HG02763 (cell line): ENCODE data around the gene CSNK1G2.

Experiments
- ATAC-seq: cut with Tn5 transposase; IDR thresholded peaks from one replicate; pipeline ENCODE4 v1.9.1; 2021; ENCODE audit warnings: mild to moderate bottlenecking, moderate library complexity; ENCODE audit not compliant: unreplicated experiment

CSNK1G2 gene

DNA sequence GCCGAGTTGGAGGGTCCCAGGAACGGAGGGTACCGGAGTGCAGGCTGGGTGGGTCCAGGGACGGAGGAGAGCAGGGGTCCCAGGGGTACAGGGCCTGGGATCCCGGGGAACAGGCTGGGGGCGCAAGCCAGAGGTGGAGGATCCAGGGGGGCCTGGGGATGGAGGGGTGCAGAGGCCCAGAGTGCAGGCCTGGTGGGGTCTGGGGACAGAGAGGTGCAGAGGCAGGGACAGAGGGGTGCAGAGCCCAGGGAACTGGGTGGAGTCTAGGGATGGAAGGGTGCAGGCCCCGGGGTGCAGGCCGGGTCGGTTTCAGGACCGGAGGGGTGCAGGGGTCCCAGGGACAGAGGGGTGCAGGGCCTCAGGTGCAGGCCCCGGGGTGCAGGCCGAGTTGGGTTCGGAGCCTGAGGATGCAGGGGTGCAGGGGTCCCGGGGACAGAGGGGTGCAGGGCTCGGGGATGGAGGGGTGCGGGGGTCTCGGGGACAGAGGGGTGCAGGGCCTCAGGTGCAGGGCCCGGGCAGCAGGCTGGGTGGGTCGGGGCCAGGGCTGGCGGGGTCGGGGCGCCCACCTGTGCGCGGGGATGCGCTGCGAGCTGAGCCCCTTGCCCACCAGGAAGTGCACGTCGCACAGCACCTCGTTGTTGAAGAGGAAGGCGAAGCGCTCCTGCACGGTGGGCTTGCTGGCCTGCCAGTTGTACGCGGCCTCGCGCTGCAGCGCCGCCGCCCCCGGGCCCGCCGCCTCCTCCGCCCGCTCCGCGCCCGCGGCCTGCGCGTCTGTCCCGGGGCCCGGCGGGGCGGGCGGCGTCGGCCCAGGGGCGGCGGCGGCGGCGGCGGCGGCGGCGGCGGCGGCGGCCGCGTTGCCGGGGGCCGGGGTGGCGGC is 74.0 kb downstream of the CSNK1G2 start:
- ATAC-seq: no peak

DNA sequence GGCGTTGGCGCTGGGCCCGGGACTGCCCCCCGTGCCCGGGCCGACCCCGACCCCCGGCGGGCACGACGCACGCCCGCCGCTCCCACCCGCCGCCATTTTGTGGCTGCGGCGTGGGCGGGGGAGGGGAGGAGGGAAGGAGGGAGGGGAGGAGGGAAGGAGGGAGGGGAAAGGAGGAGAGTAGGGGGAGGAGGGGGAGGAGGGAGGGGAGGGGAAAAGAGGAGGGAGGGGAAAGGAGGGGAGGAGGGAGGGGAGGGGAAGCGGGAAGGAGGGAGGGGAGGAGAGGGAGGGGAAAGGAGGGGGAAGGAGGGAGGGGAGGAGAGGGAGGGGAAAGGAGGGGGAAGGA is 74.6 kb downstream of the CSNK1G2 start, which contains the start of gene BTBD2:
TSS of gene BTBD2 (minus strand) at position 107 of the 343 bp plus-strand sequence. CDS start at position 96, 11 bp downstream.
- no peak for ATAC-seq

DNA sequence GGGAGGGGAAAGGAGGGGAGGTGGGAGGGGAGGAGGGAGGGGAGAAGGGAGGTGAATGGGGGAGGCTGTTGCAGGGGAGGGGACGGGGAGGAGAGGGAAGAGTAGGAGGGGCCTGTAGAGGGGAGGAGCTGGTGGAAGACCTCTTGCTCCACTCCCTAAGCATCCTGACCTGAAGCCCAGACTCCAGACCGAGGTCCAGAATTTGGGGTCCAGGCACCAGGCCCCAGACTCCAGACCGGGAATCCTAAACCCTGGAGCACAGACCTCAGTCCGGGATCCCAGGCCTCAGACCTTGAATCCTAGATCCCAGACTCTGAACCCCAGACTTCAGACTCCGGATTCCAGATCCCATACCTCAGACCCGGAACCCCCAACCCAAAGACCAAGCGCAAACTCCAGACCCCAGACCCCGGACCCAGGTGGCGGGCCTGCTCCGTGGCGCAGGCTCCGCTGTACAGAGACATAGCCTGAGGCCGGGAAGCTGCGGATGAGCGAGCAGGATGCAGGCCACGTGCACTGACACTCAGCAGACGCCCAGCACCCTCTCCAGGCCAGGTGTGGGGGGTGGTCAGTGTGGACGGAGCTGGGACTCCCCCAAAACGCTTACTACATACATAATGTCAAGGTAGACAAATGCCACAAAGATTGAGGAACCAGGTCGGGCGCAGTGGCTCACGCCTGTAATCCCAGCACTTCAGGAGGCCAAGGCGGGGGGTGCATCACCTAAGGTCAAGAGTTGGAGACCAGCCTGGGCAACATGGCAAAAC is 75.3 kb downstream of the CSNK1G2 start:
- no peak for ATAC-seq

DNA sequence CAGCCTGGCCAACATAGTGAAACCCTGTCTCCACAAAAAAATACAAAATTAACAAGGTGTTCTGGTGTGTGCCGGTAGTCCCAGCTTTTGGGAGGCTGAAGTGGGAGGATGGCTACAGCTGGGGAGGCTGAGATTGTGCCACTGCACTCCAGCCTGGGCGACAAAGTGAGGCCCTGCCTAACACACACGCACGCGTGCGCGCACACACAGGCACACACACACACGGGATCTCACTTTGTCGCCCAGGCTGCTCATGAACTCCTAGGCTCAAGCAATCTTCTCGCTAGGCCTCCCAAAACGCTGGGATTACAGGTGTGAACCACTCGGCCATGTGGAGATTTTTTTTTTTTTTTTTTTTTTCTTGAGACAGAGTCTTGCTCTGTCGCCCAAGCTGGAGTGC is 77.8 kb downstream of the CSNK1G2 start:
- no peak for ATAC-seq

DNA sequence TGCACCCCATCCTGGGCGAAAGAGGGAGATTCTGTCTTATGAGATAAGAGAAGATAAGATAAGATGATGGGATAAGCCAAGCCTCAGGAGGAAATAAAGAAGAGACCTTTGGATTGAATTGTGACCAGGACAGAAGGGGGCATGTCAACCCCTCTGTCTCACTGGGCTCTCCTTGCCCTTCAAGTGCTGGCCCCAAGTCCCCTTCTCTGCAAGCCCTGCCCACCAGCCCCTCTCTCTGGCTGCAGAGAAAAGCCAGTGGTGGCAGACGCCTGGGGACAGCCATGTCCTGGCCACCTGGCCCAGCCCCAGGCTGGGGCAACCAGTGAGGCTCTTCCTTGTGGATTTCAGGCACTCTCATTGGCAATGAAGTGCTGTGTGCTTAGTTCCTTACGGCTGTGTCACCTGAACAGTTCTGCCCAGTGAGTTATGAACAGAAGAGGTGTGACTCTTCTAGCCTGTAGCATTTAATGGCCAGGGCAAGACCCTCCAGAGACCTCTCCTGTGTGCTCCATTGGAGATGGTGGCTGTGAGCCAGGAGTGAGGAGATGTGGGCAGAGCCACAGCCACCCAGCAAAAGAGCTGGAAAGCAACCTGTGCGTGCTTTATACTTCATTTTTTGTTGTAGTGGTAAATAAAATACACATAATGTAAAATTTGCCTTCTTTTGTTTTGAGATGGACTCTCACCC is 80.6 kb downstream of the CSNK1G2 start:
- ATAC-seq: no peak

- ATAC-seq: no peak
Measured at GRCh38 chr19:2022289-2022688, 81.3 kb downstream of the CSNK1G2 start.

GRCh38 chr19:2026770-2027169 is 85.8 kb downstream of the CSNK1G2 start:
- ATAC-seq: no peak

DNA sequence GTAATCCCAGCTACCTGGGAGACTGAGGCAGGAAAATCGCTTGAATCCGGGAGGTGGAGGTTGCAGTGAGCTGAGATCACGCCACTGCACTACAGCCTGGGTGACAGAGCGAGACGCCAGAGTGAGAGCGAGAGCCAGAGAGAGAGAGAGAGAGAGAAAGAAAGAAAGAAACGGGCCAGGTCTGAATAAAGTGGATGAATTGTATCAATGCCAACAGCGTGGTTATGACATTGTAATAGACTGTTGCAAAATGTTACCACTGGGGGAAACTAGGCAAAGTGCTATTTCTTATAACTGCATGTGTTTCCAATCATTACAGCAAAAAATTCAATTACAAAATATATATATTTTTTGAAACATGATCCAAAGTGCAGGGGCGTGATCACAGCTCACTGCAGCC is 86.4 kb downstream of the CSNK1G2 start:
- no peak for ATAC-seq
